GM21619 (cell line): Measurements from ENCODE around the gene CHL1.
A peak's percentile ranks its signal among the peaks of the same experiment; 100 is the strongest.

Experiments
- ATAC-seq: cut with Tn5 transposase; IDR thresholded peaks from one replicate; pipeline ENCODE4 v1.9.1; 2021; ENCODE audit not compliant: unreplicated experiment

Gene CHL1

DNA sequence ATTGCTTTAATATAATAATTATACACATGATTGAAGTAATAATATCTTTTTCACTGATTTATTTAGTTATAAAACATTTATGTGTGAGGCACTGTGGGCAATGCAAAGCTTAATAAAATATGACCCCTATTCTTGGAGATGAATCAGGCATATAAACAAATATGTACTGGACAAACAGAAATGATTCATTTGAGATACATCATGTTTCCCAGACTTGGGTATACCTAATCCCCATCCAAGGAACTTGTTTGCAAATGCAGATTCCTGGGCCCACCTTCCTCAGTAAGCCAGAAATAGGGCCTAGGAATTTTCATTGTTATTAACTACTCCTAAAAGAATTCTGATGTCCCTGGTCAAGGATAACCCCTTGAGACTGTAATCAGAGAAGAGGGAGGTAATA is 184.2 kb downstream of the CHL1 start:
- ATAC-seq = no peak

DNA sequence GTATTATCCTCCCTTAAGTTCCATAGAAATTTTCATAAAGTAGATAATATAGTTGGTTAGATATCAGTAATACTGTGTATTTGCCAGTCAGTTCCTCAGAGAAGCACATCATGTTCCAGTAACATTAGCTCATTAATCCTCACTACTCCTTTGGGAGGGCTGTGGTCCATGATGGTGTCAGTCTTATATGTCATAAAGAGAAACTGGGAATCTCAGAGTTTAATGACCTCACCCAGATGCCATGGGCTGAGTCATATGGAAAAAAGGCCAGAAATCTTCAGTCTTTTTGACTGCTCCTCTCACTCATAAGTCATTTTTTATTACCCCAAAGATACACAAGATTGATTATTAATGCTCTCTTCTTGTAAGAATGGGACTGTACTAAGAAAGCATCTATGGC is 188.6 kb downstream of the CHL1 start:
- ATAC-seq = no peak

DNA sequence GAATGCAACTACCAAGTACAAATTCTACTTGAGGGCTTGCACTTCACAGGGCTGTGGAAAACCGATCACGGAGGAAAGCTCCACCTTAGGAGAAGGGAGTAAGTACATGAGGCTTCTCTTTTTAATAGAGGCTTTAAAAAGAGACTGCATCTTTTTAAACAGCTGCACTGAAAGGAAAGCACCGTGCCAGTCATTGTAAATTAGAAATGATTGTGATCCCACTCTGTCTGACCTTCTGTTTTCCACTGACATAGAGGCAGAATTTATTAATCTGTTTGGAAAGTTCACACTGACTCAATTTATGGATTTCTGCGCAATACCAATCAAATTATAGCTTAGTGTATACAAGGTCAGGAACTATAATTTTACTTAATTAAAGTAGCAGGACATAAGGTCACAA is 198.2 kb downstream of the CHL1 start:
- no peak for ATAC-seq

DNA sequence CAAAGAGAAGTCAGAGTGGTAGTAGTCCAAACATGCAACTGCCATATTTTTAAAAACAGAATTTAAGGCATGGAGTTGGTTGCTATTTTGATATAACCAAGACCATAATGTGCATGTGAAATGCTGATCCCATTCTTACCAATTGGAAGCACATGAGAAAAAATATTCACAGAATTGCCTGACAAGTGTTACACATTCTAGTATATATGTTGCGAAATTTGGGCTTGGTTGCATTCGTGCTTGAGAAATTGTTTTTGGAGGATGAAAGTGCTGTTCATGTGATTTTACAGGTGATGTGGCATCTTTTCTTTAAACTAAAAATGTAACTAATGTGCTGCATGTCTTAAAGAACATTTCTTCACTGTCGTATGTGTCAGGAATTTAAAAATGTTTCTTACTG is 199.7 kb downstream of the CHL1 start:
- no peak for ATAC-seq

DNA sequence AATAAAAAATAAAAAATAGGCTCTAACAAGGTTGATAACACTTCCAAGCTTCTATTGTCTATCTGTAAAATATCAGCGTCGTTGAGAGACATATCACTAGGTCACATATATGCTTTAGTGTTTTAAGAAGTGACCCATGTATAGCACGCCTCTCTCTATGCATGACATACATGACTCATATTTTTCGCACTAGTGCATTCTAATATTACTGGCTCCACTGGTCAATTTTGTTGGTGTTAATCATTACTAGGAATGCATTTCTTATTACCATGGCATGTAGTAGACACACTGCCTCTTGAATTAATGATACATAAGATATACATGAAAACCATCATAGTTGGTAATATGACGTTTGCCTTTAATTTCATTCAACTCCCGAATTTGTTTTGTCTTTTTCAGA is 203.1 kb downstream of the CHL1 start:
- ATAC-seq = no peak

DNA sequence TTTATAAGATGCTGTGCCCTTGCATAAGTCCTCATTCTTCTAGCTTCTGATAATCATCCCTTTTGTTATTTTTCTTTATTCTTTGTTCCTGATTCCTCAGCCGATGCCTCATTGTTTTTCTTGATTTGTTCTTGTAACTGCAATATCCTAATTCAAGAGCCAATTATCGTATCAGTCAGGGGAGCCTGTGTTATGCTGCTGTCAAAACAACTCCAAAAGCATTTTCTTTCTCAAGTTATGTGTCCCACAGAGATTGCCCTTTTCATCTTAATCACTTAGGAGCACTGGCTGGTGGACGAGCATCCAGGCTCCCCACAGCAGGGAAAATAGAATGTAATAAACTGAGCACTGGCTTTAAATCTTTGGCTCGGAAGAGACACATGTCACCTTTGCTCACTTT is 207.3 kb downstream of the CHL1 start:
- no peak for ATAC-seq

DNA sequence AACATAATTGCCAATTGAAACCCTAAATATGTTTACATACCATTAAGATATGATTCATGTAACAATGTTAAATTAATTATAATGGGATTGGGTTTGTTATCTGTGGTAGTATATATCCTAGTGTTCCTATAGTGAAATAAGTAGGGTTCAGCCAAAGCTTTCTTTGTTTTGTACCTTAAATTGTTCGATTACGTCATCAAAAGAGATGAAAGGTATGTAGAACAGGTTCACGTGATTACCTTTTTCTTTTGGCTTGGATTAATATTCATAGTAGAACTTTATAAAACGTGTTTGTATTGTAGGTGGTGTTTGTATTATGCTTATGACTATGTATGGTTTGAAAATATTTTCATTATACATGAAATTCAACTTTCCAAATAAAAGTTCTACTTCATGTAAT is 212.4 kb downstream of the CHL1 start:
- no peak for ATAC-seq

DNA sequence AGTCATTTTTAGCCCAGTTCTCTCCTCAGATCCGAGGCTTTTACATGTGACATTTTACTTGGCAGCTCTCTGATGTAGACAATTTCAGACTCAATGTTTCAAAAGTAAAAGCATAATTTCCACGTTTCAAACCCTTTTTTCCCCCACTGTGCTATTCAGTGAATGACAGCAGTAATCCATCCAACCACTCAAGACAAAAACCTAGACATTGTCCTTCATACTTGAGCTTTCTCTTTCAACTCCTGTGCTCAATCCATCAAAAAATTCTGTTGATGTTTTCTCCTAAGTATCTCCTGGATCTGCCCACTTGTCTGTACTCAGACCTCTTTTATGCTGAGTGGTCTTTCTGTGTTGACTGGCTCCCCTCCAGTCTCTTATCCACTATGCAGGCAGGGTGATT is 214.7 kb downstream of the CHL1 start:
- ATAC-seq = no peak

DNA sequence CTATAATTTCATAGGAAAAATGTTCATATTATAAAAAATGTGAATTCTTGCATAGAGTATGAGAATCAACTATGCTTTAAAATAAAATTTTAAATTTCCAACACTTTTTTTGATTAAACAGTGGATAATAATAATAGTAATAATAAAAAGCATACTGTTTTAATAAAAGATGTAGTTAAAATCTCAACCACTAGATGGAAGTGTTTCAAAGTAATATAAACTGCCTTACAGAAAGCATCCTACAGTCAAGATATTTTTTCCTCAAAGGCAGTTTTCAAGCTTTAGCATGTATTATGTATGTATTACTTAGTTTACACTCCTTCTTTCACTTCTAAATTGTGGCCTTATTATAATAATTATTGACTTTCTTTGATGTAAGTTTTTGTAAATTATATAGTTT is 217.5 kb downstream of the CHL1 start:
- no peak for ATAC-seq

DNA sequence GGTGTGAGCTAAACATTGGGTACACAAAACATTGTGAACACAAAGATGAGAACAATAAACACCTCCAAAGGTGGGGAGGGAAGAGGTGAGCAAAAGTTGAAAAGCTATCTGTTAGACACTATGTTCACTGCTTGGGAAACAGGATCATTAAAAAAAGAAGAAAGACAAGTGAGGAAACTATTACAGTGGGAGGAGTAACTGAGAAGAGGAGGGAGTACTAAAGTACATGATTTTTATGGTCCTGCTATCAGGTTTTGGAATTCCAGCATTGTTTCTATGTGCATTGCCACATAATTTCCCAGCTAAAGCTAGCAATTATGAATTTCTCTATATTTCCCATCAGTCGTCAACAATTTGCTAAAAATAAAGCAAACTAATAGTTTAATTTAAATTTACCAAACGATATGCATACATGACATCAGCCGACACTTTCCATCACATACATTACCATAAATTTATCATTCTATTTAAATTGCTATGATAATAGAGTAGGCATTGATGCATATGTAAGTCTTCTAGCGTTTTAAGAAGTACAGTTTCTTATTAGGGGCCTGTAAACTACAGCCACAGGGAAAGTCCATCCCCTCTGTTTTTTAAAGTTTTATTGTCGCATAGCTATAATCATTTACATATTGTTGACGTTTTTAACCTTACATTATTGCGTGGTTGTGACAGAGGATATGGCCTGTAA is 221.8 kb downstream of the CHL1 start:
- ATAC-seq = no peak

DNA sequence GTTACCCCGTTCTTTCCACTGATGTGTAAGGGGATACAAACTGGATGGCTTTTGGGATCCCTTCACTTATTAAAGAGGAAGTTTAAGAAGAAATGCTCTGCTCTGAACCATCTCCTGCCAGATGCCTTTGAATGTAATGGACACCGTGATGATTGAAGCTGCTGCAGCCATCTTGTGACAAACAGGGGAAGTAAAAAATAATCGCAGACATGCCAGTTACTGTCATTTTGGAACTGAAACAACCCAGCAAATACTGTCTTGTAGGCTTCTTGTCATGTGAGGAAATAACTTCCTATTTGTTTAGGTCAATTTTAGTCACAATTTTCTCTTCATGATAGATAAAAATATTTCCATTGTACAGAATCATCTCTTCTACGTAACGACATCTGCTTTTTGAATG is 224.0 kb downstream of the CHL1 start:
- peak; percentile 74 for ATAC-seq

DNA sequence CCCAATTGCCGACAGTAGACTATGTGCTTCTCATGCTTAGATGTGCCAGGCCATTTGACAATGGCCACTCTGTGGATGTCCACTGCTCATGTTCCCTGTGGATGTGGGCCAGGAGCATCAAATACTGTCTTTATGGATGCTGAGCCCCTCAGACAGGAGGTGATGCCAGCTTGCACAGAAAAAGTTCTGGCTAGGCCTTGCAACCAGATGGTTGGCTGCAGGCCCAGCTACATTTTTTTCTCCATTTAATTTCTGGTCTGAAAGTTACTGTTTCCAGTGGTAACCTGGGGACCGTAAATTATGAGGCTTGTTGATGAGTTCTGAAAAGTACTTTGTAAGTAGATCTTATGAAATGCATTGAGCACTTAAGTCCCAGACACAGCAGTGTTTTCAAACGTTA is 228.5 kb downstream of the CHL1 start:
- no peak for ATAC-seq

DNA sequence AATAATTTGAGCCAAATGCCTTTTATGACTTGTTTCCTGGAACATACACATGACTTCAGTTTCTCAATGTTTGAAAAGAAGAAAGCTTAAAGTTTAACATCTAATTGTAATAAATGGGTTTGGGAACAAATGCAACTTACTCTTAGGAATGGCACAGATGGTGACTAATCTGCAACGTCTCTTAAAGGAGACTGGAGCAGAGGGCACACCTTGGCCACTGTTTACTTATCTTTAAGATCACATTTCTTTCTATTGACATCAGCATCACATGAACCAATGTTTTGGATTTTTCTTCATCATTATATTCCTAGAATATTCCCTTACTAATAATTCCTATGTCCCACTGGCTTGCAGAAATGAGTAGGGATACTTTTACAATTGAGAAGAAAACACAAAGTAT is 229.5 kb downstream of the CHL1 start:
- no peak for ATAC-seq

DNA sequence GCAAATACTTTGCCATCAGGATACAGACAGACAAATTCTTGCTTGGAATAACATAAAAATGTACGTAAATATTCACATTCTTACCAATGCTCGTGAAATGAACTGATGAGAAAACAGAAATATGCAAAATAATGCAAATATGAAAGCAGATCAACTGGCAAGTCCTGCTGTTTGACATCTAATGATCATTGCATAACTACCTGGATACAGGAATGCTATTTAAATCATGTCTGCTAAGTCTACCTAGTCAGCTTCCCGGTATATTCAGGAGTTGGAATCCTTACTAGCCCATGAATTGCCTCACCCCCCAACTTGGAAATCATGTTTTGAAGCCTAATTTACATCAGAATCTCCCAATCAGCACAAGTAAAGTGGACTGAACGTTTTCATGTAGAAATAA is 230.6 kb downstream of the CHL1 start:
- ATAC-seq = no peak

DNA sequence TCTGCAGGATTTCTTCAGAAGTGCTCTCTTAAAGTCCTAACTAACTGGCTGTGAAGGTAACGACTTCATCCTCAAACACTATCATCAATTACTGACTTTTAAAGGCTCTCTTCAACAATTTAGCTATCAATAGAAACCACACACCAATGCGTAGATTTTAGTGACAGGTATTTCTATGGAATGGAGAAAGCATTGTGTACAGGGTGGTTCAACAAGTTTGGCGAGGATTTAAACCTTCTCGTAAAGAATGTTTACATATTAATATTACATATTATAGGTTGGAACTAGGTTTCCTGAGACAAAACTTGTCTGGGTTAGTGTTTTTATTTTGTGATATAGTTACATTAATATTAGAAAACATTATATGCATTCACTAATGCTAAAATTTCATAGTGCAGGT is 233.6 kb downstream of the CHL1 start:
- no peak for ATAC-seq

DNA sequence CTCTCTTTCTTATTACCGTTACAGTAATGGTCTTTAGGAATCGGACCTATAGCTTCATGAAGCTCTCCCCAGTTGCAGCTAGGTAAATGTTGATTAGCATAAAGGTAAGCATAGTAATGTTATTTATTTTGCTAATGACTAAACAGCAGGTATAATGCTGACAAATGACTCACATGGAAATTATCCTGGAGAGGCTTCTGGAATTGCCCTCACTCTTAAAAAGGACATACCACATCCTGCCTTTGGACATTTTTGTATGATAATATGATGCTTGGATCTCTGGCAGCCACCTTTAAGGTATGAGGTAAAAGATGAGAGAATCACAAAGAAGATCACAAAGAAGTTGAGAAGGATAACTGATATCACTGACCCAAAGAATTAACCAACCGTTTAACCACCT is 238.6 kb downstream of the CHL1 start:
- ATAC-seq = no peak

DNA sequence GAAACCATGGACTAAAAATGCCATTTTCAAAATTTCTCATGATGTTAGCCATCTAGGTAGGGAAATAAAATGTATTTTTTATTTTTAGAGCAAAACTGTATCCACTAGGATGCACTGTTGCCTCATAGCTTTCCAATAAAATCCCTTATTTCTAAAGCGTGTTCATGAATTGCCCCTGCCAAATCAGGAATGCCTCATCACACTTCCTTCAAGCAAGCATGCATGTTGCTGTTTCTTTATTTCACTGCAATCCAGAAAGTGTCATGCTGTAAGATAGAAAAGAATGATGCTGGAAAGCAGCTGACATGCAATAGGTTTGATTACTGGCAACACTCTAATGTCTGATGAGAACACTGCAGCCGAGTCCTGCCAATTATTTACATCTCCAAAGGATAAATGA is 239.5 kb downstream of the CHL1 start:
- ATAC-seq = no peak

DNA sequence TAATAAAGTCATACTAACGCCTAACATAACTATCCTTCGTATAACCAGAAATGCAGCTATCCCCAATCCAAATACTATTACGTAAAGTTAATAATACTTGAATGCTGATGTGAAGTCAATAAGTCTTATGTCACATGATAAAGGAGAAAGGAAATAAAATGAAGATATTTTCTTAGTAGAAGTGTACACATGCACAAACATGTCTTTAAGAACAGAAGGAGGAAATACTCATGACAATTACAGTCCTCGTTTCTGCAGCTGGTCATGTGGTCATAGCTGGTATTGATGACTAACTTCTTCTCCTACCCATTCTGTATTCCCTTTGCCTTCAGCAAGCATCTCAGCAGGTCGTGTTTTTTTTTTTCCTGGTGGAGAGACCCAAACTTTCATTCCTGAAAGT is 244.3 kb downstream of the CHL1 start:
- no peak for ATAC-seq

DNA sequence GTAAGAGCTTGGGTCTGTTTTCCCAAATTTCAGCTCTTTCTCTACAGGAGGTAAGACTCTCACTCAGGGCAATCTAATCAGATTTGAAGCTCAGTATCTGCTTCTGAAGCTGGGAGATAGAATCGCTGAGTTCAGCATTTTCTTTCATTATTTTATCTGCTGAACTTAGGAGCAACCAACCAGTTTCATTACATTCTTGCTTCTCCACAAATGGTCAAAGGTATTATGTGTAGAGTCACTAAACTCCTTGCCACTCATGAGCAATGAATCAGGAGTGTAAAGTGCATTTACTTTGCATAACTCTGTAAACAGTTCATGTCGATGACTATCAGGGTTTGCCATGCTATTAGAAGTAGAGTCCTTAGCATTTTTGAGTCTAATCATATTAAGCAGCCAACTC is 249.4 kb downstream of the CHL1 start:
- ATAC-seq = no peak

DNA sequence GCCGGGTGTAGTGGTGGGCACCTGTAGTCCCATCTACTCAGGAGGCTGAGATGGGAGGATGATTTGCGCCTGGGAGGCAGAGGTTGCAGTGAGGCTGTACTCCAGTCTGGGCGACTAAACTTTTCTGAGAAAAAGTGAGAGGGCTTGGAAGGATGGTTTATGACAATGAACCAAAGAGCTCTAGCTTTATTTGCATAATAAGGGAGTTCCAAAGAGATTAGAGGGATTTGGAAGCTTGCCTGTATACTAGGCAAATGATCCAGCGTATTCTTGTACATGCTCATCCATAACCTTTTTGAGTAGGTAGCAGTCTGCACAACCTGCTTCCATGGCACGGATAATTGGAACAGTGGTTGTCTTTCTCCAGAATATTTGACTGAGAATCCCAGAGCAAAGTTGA is 251.1 kb downstream of the CHL1 start:
- no peak for ATAC-seq

DNA sequence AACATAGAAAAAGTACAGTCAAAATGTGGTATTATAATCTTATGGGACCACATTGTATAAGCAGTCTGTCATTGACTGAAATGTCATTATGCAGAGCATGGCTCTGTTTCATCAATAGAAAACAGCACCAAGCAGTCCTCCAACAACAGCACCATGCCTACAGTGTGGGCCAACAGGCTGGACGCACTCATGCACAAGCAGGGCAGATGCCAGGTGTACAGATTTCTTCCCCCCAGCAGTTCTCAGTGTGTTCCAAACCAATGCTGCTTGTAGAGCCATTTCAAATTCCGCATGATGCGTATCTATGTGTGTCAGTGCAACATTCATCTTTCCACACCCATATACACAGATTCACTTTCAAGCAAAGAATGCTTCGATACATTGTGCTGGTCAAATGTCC is 253.1 kb downstream of the CHL1 start:
- ATAC-seq = no peak

DNA sequence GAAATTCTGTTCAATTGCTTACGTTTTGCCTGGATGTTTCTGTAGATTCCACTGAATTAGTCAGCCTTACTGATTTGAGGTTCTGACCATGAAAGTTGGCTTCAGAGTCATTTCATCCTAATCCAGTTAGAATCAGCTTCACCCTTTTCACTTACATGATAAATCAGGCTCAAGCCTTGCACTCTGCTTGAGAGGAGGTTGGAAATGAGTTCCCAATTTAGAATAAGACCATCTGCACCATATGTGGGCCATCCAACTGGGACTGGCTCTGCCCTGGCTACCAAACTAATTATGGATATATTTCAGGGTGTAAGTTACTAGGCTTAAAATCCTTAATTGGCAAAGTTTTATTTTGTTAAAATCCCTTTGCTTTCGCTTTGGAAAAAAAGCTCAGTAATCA is 255.7 kb downstream of the CHL1 start:
- no peak for ATAC-seq

DNA sequence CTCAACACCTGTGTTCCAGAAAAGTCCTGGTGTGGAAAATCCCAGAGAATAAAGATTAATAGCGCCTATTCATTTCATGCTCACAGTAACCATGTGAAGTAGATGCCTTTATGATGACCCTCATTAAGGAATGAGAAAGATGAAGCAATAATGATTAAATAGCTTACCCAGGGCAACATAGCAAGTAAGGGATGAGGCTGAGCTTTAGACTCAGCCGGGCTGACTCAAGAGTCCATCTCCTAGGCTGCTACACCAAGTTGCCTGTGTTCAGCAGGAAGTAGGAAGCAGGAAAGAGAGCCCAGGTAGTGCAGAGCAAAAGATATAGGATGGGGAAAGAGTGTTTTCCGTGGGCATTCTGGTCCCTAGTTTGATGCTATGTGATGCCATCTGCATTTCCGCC is 256.5 kb downstream of the CHL1 start:
- no peak for ATAC-seq

DNA sequence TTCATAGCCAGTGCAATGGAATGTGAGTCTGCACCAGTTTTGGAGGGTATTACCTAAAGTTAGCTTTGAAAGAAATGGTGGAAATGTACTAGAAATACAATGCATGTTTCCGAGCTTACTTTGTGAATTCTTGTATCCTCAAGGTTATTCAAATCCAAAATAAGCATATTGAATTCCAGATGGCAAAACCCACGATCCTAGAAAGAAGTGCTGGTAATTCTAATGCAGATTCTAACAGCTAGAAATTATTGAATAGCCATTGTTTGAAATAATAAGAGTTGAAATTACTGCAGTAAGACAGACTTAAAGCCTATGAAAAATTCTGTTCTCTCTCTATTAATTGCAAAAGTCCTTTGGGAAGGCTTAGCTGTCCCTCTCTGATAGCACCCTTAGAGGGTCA is 258.4 kb downstream of the CHL1 start:
- ATAC-seq = no peak
